OCI-LY1 (cell line): ENCODE results near the gene CALU.

ENCODE experiments used
- H2AFZ ChIP-seq: fragments of 200-600 bp; sonication (generic), shearing (Covaris generic); 2 replicates; pipeline ENCODE4 v1.6.0; 2014; ENCODE audit warnings: antibody characterized with exemption, mild to moderate bottlenecking, low read length
- H3F3A ChIP-seq: fragments of 200-600 bp; sonication (generic), shearing (Covaris generic); 2 replicates; pipeline ENCODE4 v1.6.0; 2014; ENCODE audit warnings: mild to moderate bottlenecking, antibody characterized with exemption, low read length, moderate library complexity; ENCODE audit not compliant: insufficient read depth
- H3K27ac ChIP-seq: fragments of 200-600 bp; sonication (generic); 2 replicates; pipeline ENCODE4 v1.5.1; 2014; ENCODE audit warnings: low read length, mixed run types, mild to moderate bottlenecking, low read depth; ENCODE audit not compliant: poor library complexity, severe bottlenecking
- H3K27me3 ChIP-seq: fragments of 200-600 bp; sonication (generic); 2 replicates; pipeline ENCODE4 v1.6.0; 2014; ENCODE audit warnings: antibody characterized with exemption, mild to moderate bottlenecking, low read length, moderate library complexity; ENCODE audit not compliant: insufficient read depth
- H3K36me3 ChIP-seq: fragments of 200-600 bp; sonication (generic); 2 replicates; pipeline ENCODE4 v1.6.1; 2014; ENCODE audit warnings: mild to moderate bottlenecking, antibody characterized with exemption, low read length, moderate library complexity, mixed read lengths; ENCODE audit not compliant: insufficient read depth
- H3K4me1 ChIP-seq: fragments of 200-600 bp; sonication (generic); 2 replicates; pipeline ENCODE4 v1.5.1; 2014; ENCODE audit warnings: mild to moderate bottlenecking, low read length, moderate library complexity; ENCODE audit not compliant: insufficient read depth, severe bottlenecking
- H3K4me2 ChIP-seq: fragments of 200-600 bp; sonication (generic), shearing (Covaris generic); 2 replicates; pipeline ENCODE4 v1.6.1; 2014; ENCODE audit warnings: low read length
- H3K4me3 ChIP-seq: fragments of 200-600 bp; sonication (generic); 2 replicates; pipeline ENCODE4 v1.5.1; 2014; ENCODE audit warnings: low read length, low read depth, mild to moderate bottlenecking, mixed read lengths; ENCODE audit not compliant: poor library complexity, severe bottlenecking
- H3K79me2 ChIP-seq: fragments of 200-600 bp; shearing (Covaris generic); 2 replicates; pipeline ENCODE4 v1.6.1; 2016; ENCODE audit warnings: mixed run types, low read length, mixed read lengths; ENCODE audit not compliant: insufficient read depth
- H3K9ac ChIP-seq: fragments of 200-600 bp; sonication (generic), shearing (Covaris generic); 2 replicates; pipeline ENCODE4 v1.6.1; 2014; ENCODE audit warnings: mild to moderate bottlenecking, low read length, mixed read lengths
- H3K9me2 ChIP-seq: fragments of 200-600 bp; sonication (generic), shearing (Covaris generic); 2 replicates; pipeline ENCODE4 v1.6.1; 2014; ENCODE audit warnings: low read depth, mild to moderate bottlenecking, low read length, mixed read lengths
- H3K9me3 ChIP-seq: fragments of 200-600 bp; shearing (Covaris generic); 2 replicates; pipeline ENCODE4 v1.6.1; 2014; ENCODE audit warnings: low read length, mixed read lengths
- H4K20me1 ChIP-seq: fragments of 200-600 bp; sonication (generic), shearing (Covaris generic); 2 replicates; pipeline ENCODE4 v1.6.0; 2016; ENCODE audit warnings: mild to moderate bottlenecking, low read length; ENCODE audit not compliant: insufficient read depth
- EZH2 ChIP-seq: fragments of 200-600 bp; sonication (generic), shearing (Covaris generic); IDR thresholded peaks from 2 replicates; pipeline ENCODE4 v1.8.0; 2017; ENCODE audit warnings: borderline replicate concordance, mixed run types, mild to moderate bottlenecking, antibody characterized with exemption, low read length, moderate library complexity, mixed read lengths
- TF ChIP-seq, protein P1 (sequence below): fragments of 200-600 bp; sonication (generic), shearing (Covaris generic); IDR thresholded peaks from 2 replicates; pipeline ENCODE4 v1.5.1; 2017; ENCODE audit warnings: mild to moderate bottlenecking, antibody characterized with exemption, low read length, moderate library complexity, mixed read lengths

CALU gene

DNA sequence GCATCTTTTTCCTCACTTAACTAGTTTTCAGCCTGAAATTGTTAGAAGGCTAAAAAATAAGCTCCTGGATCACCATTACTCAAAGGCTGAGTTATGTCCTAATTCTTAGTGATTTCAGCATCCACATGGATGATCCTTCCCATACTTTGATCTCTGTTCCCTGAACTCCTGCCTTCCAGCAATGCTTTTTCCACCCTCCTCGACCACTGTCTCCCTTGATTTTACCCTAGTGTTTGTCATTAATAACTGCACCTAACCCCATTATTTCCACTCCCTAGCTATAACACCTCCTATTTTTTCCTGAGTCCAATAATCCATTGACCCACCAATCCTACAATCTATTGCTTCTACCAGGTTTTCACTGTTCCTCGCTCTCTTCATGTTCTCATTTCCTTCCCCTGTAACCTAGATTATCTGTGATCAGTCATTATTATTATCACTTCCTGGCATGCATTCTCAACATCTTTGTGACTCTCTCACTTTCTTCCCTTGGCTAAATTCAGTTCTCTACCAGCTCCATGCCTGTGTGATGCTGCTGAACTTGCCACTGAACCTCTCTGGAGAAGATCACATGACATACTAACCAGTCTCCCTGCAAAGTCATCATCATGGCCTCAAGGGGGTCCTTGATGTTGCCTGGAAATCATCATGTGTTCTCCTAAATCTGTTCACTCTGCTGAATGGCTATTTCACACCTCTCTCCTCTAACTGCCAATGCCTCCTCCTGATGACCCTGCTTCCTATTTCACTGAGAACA lies 6.5 kb upstream of the CALU start:
- Histone ChIP-seq H2AFZ (no peak overlapping the region), H3K9me3 (no peaks in the 10 kb centered on the region), H3K9me2 (no peaks in the 10 kb centered on the region), H3K79me2 (no peaks in the 10 kb centered on the region), H3K4me2 (no peak overlapping the region), H3K9ac (no peak overlapping the region), H4K20me1 (no peaks in the 10 kb centered on the region), H3F3A (no peaks in the 10 kb centered on the region), H3K36me3 (no peaks in the 10 kb centered on the region), H3K4me3 (no peak overlapping the region), H3K4me1 (peaks cover 10% of the 10 kb centered on the region), H3K27ac (no peak overlapping the region), H3K27me3 (peaks cover 10% of the 10 kb centered on the region; the same call in 1 of the 2 replicates)
- TF ChIP-seq, protein P1, sequence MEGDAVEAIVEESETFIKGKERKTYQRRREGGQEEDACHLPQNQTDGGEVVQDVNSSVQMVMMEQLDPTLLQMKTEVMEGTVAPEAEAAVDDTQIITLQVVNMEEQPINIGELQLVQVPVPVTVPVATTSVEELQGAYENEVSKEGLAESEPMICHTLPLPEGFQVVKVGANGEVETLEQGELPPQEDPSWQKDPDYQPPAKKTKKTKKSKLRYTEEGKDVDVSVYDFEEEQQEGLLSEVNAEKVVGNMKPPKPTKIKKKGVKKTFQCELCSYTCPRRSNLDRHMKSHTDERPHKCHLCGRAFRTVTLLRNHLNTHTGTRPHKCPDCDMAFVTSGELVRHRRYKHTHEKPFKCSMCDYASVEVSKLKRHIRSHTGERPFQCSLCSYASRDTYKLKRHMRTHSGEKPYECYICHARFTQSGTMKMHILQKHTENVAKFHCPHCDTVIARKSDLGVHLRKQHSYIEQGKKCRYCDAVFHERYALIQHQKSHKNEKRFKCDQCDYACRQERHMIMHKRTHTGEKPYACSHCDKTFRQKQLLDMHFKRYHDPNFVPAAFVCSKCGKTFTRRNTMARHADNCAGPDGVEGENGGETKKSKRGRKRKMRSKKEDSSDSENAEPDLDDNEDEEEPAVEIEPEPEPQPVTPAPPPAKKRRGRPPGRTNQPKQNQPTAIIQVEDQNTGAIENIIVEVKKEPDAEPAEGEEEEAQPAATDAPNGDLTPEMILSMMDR, result no peak
- TF ChIP-seq EZH2, result no peak

DNA sequence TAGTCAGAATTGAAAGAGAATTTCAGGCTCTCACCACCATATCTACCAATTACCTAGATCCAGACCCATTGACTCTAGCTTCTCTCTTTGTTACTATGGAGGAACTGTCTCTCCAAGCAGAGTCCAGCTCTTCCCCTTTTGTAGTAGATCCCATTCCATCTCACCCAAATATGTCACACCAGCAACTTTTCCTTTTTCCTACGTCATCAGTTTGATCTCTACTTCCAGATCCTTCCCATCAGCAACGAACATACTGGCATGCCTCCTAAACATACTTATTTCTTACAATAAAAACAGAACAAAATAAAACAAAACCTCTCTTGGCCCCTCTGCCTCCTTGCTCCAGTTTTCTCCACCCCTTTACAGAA lies 5.9 kb upstream of the CALU start:
- H3K4me1 ChIP-seq, result peaks cover 12% of the 10 kb centered on the region
- no peaks in the 10 kb centered on the region for H3F3A ChIP-seq
- no peak overlapping the region for H3K4me3 ChIP-seq
- H2AFZ ChIP-seq, result no peak overlapping the region
- H3K36me3 ChIP-seq, result no peaks in the 10 kb centered on the region
- no peaks in the 10 kb centered on the region for H3K9me2 ChIP-seq
- no peak overlapping the region for H3K27ac ChIP-seq
- H4K20me1 ChIP-seq, result no peaks in the 10 kb centered on the region
- no peaks in the 10 kb centered on the region for H3K79me2 ChIP-seq
- no peaks in the 10 kb centered on the region for H3K9me3 ChIP-seq
- peaks cover 8% of the 10 kb centered on the region; the same call in 1 of the 2 replicates for H3K27me3 ChIP-seq
- no peak overlapping the region for H3K9ac ChIP-seq
- TF ChIP-seq EZH2, result no peak
- TF ChIP-seq, protein P1, result no peak
- H3K4me2 ChIP-seq, result no peak overlapping the region

DNA sequence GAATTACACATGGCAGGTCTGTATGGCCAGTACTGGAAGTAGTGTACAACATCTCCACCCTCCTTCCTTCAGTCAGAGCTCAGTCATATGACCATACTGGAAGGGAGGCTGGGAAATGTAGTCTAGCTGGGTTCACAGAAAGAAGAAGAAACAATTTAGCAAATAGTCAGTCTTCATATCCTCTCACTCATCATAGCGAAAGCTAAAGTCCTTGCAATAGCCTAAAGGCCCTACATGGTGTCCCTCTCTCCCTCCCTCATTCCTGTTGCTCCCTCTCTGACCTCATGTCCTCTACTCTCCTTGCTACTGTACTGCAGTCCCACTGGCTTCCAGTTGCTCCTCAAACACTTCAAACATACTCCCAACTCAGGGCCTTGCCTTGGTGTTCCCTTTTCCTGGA lies 4.3 kb upstream of the CALU start:
- no peak overlapping the region for H2AFZ ChIP-seq
- H3K27me3 ChIP-seq, result peaks cover 3% of the 10 kb centered on the region; the same call in 1 of the 2 replicates
- H3K4me1 ChIP-seq, result peaks cover 19% of the 10 kb centered on the region
- no peaks in the 10 kb centered on the region for H3K9me3 ChIP-seq
- H3K4me3 ChIP-seq, result no peak overlapping the region
- H3K4me2 ChIP-seq, result no peak overlapping the region
- peaks cover 6% of the 10 kb centered on the region for H3K79me2 ChIP-seq
- no peaks in the 10 kb centered on the region for H4K20me1 ChIP-seq
- H3K9ac ChIP-seq, result no peak overlapping the region
- H3K27ac ChIP-seq, result no peak overlapping the region
- H3F3A ChIP-seq, result no peaks in the 10 kb centered on the region
- H3K9me2 ChIP-seq, result no peaks in the 10 kb centered on the region
- no peak for TF ChIP-seq EZH2
- TF ChIP-seq, protein P1, result no peak
- no peaks in the 10 kb centered on the region for H3K36me3 ChIP-seq
